ENCODE data around the gene THRB.
A peak's percentile ranks its signal among the peaks of the same experiment; 100 is the strongest.

The THRB gene

GRCh38 chr3:24088782-24089181, 405.9 kb downstream of the THRB start:
- TF ChIP-seq CTCF (IDR thresholded peaks at IDR 0.05; ENCODE audit: insufficient read depth, missing control alignments), result peak; percentile 40
- no peak for FAIRE-seq
- DNase-seq (ENCODE audit: insufficient read length, low spot score), result no peak

- no peak for TF ChIP-seq CTCF (IDR thresholded peaks at IDR 0.05; ENCODE audit: insufficient read depth, missing control alignments)
- no peak for DNase-seq (ENCODE audit: insufficient read length, low spot score)
- no peak for FAIRE-seq
Observed at GRCh38 chr3:24087469-24087868, 407.2 kb downstream of the THRB start.

- DNase-seq (ENCODE audit: insufficient read length, low spot score) (no peak), FAIRE-seq (no peak)
- no peak for TF ChIP-seq CTCF (IDR thresholded peaks at IDR 0.05; ENCODE audit: insufficient read depth, missing control alignments)
Observed at GRCh38 chr3:24086617-24087404, 407.8 kb downstream of the THRB start.

- TF ChIP-seq CTCF (IDR thresholded peaks at IDR 0.05; ENCODE audit: insufficient read depth, missing control alignments), result no peak
- FAIRE-seq (no peak), DNase-seq (ENCODE audit: insufficient read length, low spot score) (no peak)
Observed at GRCh38 chr3:24086206-24086605, 408.4 kb downstream of the THRB start.

GRCh38 chr3:24072193-24072592, 422.5 kb downstream of the THRB start:
- TF ChIP-seq CTCF (IDR thresholded peaks at IDR 0.05; ENCODE audit: insufficient read depth, missing control alignments), result no peak
- DNase-seq (ENCODE audit: insufficient read length, low spot score) (no peak), FAIRE-seq (no peak)

GRCh38 chr3:24069045-24069444, 425.6 kb downstream of the THRB start:
- DNase-seq (ENCODE audit: insufficient read length, low spot score) (no peak), FAIRE-seq (no peak)
- peak; percentile 43 for TF ChIP-seq CTCF (IDR thresholded peaks at IDR 0.05; ENCODE audit: insufficient read depth, missing control alignments)

- no peak for DNase-seq (ENCODE audit: insufficient read length, low spot score)
- no peak for TF ChIP-seq CTCF (IDR thresholded peaks at IDR 0.05; ENCODE audit: insufficient read depth, missing control alignments)
- no peak for FAIRE-seq
Observed at GRCh38 chr3:24067483-24067882, 427.2 kb downstream of the THRB start.

All from D721Med (cell line).